Measurements from ENCODE around the gene DDX10. TPM values are rescaled to one million over a fixed set of nuclear protein-coding genes. Genes with fewer than 3 reads are reported as not detected.

DDX10 gene
- total and polyA plus RNA-seq, 2 experiments from 2014 or later, result 32.4 to 37.8 TPM

DNA sequence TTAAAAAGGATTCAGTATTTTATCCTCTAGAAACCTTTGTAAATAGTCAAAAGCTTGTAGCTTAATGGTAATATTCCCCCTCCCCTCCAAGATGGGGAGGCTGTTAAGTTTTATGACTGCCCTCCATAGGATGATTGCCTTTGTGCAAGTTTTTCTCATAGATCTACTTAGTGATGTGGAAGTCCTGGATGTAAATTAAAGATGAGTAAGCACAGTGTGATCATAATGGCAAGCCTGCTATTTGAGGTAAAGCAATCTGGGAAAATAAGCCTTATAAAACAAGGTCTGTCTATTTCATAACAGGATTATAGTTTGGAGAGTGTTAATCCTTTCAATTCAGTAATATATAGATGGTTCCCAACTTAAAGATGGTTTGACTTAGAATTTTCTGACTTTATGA is 216.3 kb downstream of the DDX10 start (continued):
- TF ChIP-seq, protein P1, sequence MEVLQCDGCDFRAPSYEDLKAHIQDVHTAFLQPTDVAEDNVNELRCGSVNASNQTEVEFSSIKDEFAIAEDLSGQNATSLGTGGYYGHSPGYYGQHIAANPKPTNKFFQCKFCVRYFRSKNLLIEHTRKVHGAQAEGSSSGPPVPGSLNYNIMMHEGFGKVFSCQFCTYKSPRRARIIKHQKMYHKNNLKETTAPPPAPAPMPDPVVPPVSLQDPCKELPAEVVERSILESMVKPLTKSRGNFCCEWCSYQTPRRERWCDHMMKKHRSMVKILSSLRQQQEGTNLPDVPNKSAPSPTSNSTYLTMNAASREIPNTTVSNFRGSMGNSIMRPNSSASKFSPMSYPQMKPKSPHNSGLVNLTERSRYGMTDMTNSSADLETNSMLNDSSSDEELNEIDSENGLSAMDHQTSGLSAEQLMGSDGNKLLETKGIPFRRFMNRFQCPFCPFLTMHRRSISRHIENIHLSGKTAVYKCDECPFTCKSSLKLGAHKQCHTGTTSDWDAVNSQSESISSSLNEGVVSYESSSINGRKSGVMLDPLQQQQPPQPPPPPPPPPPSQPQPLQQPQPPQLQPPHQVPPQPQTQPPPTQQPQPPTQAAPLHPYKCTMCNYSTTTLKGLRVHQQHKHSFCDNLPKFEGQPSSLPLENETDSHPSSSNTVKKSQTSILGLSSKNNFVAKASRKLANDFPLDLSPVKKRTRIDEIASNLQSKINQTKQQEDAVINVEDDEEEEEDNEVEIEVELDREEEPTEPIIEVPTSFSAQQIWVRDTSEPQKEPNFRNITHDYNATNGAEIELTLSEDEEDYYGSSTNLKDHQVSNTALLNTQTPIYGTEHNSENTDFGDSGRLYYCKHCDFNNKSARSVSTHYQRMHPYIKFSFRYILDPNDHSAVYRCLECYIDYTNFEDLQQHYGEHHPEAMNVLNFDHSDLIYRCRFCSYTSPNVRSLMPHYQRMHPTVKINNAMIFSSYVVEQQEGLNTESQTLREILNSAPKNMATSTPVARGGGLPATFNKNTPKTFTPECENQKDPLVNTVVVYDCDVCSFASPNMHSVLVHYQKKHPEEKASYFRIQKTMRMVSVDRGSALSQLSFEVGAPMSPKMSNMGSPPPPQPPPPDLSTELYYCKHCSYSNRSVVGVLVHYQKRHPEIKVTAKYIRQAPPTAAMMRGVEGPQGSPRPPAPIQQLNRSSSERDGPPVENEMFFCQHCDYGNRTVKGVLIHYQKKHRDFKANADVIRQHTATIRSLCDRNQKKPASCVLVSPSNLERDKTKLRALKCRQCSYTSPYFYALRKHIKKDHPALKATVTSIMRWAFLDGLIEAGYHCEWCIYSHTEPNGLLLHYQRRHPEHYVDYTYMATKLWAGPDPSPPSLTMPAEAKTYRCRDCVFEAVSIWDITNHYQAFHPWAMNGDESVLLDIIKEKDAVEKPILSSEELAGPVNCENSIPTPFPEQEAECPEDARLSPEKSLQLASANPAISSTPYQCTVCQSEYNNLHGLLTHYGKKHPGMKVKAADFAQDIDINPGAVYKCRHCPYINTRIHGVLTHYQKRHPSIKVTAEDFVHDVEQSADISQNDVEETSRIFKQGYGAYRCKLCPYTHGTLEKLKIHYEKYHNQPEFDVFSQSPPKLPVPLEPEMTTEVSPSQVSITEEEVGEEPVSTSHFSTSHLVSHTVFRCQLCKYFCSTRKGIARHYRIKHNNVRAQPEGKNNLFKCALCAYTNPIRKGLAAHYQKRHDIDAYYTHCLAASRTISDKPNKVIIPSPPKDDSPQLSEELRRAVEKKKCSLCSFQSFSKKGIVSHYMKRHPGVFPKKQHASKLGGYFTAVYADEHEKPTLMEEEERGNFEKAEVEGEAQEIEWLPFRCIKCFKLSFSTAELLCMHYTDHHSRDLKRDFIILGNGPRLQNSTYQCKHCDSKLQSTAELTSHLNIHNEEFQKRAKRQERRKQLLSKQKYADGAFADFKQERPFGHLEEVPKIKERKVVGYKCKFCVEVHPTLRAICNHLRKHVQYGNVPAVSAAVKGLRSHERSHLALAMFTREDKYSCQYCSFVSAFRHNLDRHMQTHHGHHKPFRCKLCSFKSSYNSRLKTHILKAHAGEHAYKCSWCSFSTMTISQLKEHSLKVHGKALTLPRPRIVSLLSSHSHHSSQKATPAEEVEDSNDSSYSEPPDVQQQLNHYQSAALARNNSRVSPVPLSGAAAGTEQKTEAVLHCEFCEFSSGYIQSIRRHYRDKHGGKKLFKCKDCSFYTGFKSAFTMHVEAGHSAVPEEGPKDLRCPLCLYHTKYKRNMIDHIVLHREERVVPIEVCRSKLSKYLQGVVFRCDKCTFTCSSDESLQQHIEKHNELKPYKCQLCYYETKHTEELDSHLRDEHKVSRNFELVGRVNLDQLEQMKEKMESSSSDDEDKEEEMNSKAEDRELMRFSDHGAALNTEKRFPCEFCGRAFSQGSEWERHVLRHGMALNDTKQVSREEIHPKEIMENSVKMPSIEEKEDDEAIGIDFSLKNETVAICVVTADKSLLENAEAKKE (CRISPR knock-in tag; IDR thresholded peaks at IDR 0.05), result no peak
- TF ChIP-seq STAT1 (IDR thresholded peaks at IDR 0.05; ENCODE audit: unreplicated experiment) (no peak), POLR2AphosphoS5 (IDR thresholded peaks at IDR 0.05; ENCODE audit: low read depth) (no peak), ZNF114 (CRISPR knock-in tag; IDR thresholded peaks at IDR 0.05) (no peak), ETS1 (IDR thresholded peaks at IDR 0.05) (no peak)

GRCh38 chr11:108882211-108882831 is 217.5 kb downstream of the DDX10 start:
- Histone ChIP-seq H3K79me2 (replicated peaks; ENCODE audit: insufficient read depth) (no peaks in the 10 kb centered on the region), H3K4me2 (no peak overlapping the region), H3F3A (replicated peaks; ENCODE audit: low read depth) (no peaks in the 10 kb centered on the region), H3K27ac (ENCODE audit: low read depth) (no peak overlapping the region), H2AFZ (no peak overlapping the region), H3K4me1 (ENCODE audit: insufficient read depth) (peaks cover 22% of the 10 kb centered on the region), H3K9me2 (ENCODE audit: insufficient read depth) (no peaks in the 10 kb centered on the region), H3K4me3 (no peak overlapping the region), H3K36me3 (ENCODE audit: insufficient read depth) (no peaks in the 10 kb centered on the region), H4K20me1 (replicated peaks; ENCODE audit: insufficient read depth) (no peaks in the 10 kb centered on the region), H3K27me3 (ENCODE audit: insufficient read depth) (no peaks in the 10 kb centered on the region)
- no peak for ATAC-seq
- no peaks in the 10 kb centered on the region for H3K9me3 Mint-ChIP-seq
- H3K4me3 Mint-ChIP-seq, result no peak overlapping the region
- H3K27me3 Mint-ChIP-seq (ENCODE audit: insufficient read depth, low read depth, poor library complexity), result no peaks in the 10 kb centered on the region
- no peak for DNase-seq (ENCODE audit: low spot score)
- no peaks in the 10 kb centered on the region for H3K36me3 Mint-ChIP-seq (ENCODE audit: low read depth)
- no peak overlapping the region for H3K27ac Mint-ChIP-seq
- H3K4me1 Mint-ChIP-seq, result peaks cover 7% of the 10 kb centered on the region; the same call in 2 of the 3 replicates
- TF ChIP-seq CREB1 (CRISPR knock-in tag; IDR thresholded peaks at IDR 0.05; ENCODE audit: low read depth) (no peak), ETS1 (IDR thresholded peaks at IDR 0.05) (no peak), NANOG (IDR thresholded peaks at IDR 0.05; ENCODE audit: borderline replicate concordance) (no peak), EZH2 (IDR thresholded peaks at IDR 0.05; ENCODE audit: low read depth, unreplicated experiment) (no peak), JUNB (IDR thresholded peaks at IDR 0.05; ENCODE audit: unreplicated experiment) (no peak), STAT1 (IDR thresholded peaks at IDR 0.05; ENCODE audit: unreplicated experiment) (no peak)
